HG03378 (cell line): ENCODE data around the gene MSANTD2.
A peak's percentile ranks its signal among the peaks of the same experiment; 100 is the strongest.

ENCODE experiments used
- ATAC-seq: cut with Tn5 transposase; IDR thresholded peaks from one replicate; pipeline ENCODE4 v1.9.1; 2021; ENCODE audit warnings: mild to moderate bottlenecking, moderate library complexity; ENCODE audit not compliant: unreplicated experiment

MSANTD2 gene

DNA sequence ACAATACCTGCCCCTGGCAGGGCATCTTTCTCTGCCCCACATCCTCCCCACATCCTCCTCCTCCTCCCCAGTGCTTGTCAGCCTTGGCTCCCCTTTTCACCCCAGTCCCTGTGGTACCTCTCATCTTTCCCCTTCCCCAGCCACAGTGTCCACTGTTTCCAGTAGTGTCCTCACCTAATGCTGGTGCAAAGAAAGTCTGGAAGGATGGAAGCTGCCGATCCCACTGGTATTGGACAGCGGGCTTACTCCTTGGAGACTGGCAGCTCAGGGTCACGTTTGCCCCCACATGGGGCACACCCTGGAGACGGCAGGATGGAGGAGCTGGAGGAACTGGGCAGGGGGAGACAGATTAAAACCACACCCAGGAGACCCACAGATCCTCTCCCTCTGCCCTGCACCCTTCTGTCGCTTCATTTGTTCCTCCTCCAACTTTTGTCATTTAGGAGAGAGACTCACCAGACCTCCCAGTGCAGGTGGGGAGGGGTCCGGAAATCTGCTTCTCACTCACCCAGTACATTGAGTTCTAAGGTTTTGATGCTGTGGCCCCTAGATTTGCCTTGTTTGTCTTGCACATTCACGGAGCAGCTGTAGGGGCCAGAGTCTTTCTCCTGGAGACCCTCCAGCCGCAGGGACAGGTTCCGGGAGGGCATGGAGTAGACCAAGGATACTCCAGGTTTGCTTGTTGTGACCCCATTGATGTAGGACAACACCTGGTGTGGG lies 44.0 kb downstream of the MSANTD2 start:
- ATAC-seq, result no peak

GRCh38 chr11:124754710-124755109 lies 45.5 kb downstream of the MSANTD2 start:
- ATAC-seq, result no peak

- no peak for ATAC-seq
Observed at GRCh38 chr11:124754309-124754708, 45.9 kb downstream of the MSANTD2 start.

DNA sequence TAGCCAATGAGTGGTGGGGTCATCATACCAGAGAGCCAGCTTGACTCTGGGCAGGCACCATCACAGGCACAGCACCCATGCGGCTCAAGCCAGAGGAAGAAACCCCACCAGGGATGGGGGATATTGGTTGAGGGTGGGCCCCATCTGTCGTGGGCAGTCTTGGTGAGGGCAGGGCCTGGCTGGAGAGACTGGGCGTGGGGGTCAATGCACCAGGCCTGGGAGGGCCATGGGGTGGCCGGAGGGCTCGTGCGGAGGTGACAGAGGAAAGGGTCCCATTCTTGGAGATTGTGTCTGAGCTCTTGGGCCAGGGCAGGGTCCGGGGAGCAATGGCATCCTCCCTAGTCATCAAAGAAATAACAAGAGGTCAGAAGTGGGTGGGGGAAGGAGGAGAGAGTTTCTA lies 46.6 kb downstream of the MSANTD2 start:
- ATAC-seq, result no peak

GRCh38 chr11:124753205-124753604 lies 47.0 kb downstream of the MSANTD2 start:
- no peak for ATAC-seq

DNA sequence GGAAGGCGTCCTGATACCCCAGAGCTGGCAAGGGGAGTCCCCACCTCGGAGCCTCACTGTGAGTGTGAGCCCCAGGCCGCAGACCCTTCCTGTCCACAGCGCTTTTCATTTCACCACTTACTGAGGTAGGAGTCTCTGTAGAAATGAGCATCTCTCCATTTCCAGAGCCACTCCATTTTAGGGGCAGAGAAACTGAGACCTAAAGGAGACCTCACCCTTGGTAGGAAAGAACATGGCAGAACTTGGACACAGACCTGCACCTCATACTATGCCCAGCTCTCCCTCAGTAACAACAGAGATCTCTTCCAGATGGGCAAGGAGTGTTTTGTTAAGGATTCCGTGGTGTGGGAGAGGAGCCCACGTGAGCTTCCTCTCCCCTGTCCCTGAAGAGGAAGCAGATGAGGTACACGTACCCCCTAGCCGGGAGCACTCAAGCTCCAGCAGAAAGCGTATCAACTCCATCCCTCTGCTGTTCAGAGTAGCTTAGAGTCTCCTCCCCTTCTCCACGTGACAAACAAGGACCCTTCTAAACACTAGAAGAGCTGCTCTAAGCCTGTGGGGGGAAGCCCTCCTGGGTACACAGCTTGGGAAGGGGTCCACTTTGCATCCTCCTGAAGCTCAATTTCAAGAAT lies 47.6 kb downstream of the MSANTD2 start:
- ATAC-seq, result no peak

- ATAC-seq, result no peak
Observed at GRCh38 chr11:124751741-124752470, 48.3 kb downstream of the MSANTD2 start, which contains the start of gene VSIG2. Gene VSIG2, minus strand, starts transcription at chr11:124752255. Its CDS starts 118 bp downstream, at chr11:124752137.

DNA sequence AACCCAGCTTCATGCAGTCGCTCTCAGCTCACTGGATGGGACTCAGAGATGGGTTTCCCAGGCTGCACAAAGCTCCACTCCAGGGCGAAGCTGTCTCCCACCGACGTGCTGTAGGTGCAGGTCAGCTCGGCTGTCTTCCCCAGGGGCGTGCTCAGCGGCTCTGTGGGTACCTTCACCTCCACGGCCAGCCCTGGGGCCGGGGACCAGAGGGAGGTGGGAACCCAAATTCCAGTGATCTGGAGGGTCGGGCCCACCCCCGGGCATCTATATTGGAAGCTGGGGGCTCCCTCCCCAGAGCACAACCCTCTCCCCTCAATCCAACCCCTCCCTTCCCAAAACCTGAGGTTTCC lies 48.8 kb downstream of the MSANTD2 start:
- no peak for ATAC-seq

DNA sequence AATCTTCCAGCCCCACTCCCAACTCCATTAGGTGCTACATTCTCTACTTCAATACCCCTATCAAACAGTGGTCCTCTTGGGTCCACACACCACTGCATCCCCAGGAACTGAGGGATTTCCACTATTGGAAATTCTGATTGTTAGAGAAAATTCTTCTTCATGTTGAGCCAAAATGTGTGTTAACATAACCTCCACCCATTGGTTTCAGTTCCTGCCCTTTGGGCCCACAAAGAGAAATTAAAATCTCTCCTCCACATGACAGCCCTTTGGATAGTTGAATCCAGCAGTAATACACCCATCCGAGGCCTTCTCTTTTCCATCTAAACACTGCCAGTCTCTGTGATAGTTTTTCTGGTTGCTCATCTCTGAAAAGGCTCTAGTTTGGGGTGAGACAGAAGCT lies 50.3 kb downstream of the MSANTD2 start:
- ATAC-seq, result no peak

DNA sequence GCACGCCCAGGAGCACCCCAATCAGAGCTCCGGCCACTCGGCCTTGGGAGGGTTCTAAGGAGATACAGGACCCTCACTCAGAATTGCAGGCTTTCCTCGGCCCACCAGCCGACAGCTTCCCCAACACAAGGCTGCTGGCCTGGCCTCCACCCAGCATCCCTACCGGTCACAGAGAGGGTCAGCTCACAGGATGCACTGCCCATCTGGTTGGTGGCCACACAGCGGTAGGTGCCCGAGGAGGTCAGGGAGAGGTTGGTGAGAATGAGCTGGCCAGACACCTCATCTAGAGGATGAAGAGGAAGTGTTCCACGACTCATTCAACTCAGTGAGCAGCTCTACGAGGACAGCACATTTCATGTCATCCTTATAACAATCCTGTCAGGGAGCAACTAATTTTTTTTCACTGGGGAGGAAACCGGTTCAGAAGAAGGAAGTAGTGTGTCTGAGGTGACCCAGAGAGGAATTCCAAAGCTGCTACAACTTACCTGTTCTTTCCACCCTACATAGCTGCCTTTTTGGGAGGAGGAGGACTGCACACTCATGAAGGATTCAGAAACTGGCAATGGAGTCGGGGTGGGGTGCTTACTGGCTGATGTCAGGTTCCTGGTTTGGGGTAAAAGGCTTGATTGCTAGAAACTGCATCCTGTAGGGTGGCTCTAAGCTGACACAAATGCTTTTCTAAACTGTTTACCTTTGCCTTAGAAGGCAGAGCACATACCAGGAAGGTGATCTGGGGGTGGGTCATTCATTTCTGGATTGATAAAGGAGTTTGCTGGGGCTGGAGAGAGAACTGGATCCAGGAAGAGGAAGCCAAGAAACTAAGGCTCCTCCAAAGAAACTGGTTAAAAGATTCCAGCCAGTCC lies 51.5 kb downstream of the MSANTD2 start:
- no peak for ATAC-seq

GRCh38 chr11:124748100-124748418 lies 52.1 kb downstream of the MSANTD2 start:
- ATAC-seq, result no peak

DNA sequence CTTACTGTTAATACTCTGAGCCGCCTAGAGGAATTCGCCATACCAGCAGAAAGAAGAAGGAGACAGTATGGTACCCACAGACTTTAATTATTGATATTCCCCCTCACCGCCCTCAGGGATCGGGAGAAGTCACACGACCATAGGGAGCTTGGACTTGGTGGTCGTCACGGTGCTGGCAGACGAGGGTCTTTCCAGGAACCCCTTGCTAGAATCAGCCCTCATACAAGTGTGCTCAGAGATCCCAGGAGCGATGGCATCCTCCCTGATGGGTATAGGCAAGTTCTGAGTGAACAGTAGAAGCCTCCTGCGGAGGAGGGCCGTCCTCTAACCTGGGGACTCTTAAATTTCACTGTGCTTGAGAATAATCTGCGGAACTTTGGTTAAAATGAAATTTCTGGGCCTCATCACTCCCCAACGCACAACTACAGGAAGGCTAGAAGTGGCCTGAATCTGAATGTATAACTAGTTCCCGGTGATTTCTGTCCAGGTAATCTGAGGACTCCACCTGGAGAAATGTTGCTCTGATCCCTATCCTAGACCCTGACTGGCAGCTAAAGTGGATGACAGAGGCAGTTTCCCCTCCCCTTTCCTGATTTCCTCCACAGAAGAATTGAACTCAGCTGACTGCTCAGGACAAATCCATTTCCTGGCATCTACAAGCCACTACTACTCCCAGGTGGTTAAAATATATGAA lies 52.7 kb downstream of the MSANTD2 start:
- no peak for ATAC-seq

DNA sequence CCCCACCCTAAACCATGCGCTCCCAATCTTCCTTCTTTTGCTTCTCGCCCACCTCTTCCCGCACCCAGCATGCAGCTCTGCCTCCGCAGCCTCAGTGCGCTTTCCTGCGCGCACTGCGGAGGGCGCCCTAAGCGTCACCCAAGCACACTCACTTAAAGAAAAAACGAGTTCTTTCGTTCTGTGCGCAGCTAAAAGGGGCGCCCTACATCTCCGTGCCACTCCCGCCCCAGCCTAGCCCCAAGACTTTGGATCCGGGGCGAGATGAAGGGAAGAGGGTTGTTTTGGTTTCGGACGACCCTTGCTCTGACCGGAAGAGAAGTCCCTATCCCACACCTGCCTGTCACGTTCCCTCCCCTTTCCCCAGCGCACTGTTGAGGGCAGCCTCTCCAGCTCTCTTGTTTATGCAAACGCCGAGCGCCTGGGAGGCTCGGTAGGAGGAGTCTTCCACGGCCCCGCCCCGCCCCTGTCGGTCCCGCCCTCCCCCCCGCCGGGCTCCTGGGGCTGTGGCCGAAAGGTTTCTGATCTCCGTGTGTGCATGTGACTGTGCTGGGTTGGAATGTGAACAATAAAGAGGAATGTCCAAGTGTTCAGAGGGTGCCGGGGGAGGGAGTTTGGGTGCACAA lies 53.5 kb downstream of the MSANTD2 start:
- peak; percentile 83 for ATAC-seq

DNA sequence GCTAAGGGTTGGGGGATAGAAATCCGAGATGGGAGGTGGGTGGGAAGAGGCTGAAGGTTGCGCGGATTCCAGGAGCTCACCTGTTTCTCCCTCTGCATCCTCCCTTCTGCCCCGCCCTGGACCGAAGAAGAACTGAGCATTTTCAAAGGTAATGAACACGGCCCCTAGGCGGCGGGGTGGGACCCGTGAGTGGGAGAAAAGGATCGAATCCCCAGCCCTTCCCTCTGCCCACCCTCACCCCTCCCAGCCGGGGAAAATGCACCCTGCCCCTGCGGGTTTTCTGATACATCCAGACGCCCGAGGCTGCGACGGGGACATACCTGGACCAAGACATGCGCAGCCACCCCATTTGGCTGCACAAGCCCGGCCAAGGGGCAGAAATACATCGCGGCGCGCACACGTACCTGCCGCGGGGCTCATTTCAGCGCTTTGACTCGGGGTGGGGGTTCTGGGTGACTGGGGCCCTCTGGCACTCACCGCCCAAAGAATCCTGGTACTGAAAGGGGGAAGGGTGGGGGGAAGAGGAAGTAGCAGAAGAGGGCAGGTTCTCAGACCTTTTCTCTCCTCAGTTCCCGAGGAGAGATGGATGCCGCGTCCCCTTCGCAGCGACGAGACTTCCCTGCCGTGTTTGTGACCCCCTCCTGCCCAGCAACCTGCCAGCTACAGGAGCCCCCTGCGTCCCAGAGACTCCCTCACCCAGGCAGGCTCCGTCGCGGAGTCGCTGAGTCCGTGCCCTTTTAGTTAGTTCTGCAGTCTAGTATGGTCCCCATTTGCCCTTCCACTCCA lies 54.2 kb downstream of the MSANTD2 start:
- ATAC-seq, result no peak

- no peak for ATAC-seq
Observed at GRCh38 chr11:124745270-124745834, 54.9 kb downstream of the MSANTD2 start.

- no peak for ATAC-seq
Observed at GRCh38 chr11:124743050-124743449, 57.2 kb downstream of the MSANTD2 start.

DNA sequence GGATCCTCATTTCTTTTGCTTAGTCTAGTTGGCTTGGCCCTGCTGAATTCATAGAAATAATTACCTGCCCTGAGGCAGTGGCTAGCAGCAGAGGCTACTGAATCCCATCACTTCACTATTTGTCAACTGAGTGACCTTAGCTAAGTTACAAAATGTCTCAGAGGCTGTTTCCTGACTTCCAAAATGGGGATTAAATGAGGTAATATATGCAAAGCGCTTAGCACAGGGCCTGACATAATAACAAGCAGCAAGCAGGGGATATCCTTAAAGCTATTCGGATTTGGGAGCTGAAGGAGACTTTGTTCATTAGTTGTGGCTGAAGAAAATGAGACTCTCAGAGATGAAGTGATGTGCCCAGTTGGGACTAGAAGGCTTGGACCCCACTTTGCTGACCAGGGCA lies 57.7 kb downstream of the MSANTD2 start:
- ATAC-seq, result no peak

DNA sequence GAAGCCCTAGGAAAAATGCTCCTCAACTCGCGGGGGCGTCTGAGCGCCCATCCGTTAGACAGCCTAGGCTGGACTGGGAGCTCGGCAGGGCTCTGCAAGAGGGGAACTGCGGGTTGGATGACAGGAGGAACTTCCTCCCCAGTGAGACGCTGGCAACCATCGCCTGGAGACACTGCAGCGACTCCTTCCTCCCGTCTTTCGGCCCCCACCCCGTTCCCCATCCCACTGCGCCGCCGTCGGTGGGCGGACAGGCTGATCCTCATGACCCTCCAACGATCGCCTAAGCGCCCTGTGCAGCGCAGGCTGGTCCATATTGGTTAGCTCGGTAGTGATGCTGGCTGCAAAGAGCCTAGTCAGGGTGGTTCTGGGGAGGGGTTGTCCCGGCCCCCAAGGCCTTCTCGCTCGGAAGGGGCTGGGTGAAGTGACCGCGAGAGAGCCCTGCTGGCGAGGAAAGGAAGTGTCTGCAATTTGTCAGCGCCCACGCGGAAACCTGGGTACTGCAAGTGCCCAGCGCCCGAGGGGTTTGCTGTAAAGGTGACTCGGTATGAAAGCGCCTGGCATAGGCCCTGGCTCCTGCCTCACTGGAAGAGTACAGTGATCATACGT lies 59.8 kb downstream of the MSANTD2 start:
- peak; percentile 53 for ATAC-seq
